A204.1 (cell line): ENCODE measurements around the gene RRP1B.
"Not testable (repeated sequence)": the region's sequence is repeated elsewhere in the genome, so short reads cannot be mapped to it uniquely, and the experiment has no call there.

Experiments used
- FAIRE-seq: peaks from 2 replicates; lab custom pipeline; 2012; peaks lifted over from hg19 to GRCh38; lab: Jason Lieb, UNC

RRP1B gene

DNA sequence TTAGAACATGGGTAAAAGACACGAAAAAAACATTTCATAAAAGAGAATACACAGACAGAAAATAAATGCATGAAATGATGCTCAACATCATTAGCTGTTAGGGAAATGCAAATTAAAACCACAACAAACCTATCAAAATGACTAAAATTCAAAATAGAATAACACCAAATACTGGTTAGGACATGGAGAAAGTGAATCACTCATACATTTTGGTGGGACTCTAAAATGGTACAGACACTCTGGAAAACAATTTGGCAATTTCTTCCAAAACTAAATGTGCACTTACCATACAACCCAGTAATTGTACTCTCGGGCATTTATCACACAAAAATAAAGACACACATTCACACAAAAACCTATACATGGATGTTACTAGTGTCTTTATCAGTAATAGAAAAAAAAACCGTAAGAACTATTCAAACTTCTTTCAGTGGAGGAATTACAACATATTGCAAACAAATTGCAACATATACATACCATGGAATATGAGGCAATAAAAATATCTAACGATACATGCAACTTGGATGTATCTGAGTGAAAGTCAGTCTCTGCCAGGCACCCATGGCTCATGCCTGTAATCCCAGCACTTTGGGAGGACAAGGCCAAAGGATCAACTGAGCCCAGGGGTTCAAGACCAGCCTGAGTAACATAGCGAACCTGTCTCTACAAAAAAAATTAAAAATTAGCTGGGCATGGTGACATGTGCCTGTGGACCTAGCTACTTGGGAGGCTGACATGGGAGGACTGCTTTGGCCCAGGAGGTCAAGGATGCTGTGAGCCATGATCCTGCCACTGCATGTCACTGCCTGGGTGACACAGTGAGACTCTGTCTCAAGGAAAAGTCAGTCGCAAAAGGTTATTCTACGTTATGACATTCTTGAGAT, 19.6 kb upstream of the RRP1B start:
- FAIRE-seq, result no peak

DNA sequence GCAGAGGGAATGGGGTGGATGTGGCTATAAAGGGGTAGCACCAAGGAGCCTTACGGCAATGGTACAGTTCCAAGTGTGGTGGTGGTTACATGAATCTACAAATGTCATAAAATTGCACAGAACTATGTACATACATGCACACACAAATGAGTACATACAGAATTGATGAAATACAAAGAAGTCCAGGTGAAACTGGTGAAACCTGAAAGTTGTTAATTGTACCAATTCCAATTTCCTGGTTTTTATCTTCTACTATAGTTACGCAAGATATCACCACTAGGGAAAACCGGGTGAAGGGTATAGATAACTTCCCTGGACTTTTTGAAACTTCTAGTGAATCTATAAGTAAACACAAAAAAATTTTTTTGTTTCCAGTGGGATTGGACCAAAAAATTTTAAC, 19.0 kb upstream of the RRP1B start:
- no peak for FAIRE-seq

DNA sequence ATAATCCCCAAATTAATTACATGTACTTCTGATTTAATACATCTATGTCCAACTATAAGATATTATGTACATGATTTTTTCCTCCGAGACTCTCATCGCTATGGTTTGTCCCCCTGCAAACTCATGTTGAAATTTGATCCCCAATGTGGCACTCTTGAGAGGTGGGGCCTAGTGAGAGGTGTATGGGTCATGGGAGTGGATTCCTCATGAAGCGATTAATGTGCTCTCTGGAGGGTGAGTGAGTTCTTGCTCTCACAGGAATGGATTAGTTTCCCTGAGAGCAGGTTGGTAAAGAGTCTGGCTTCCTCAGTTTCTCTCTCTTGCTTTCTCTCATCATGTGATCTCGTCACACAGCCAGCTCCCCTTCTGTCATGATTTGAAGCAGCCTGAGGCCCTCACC, 16.2 kb upstream of the RRP1B start:
- FAIRE-seq, result no peak

DNA sequence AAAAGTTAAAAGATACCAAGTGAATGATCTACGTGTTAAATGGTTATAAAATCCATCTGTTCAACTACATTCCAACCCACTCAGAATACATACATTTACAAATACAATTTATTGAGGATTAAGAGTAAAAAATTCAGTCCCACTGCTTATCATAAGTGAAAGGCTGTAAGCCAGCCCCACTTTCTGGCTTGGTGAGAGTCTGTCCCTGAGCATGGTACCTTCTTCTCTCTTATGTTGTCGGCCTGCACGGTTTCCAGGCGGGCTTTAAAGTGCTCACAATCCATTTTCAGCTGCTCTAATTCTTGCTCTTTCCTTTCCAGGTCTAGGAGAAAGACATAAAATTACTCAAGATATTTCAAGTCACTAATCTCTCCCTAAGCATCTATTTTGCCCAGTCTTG, 15.3 kb upstream of the RRP1B start:
- no peak for FAIRE-seq

DNA sequence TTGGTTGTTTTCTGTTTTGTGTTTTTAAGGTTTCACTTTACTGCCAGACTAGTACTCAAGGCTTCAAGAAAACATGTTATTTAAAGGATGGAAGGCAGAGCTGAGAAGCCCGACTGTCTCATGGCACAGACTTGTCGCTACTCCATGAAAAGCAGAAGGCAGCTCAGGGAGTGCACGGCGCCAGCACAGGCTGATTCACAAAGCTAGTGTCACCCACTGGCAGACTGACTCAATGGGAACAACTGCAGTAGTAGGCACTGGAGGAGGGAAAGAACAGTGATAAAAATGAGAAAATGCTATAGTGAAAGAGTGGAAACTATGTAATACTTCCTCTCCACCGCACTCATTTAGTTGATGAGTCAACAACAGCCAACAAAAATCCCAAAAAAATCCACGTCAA, 14.8 kb upstream of the RRP1B start:
- FAIRE-seq, result no peak

DNA sequence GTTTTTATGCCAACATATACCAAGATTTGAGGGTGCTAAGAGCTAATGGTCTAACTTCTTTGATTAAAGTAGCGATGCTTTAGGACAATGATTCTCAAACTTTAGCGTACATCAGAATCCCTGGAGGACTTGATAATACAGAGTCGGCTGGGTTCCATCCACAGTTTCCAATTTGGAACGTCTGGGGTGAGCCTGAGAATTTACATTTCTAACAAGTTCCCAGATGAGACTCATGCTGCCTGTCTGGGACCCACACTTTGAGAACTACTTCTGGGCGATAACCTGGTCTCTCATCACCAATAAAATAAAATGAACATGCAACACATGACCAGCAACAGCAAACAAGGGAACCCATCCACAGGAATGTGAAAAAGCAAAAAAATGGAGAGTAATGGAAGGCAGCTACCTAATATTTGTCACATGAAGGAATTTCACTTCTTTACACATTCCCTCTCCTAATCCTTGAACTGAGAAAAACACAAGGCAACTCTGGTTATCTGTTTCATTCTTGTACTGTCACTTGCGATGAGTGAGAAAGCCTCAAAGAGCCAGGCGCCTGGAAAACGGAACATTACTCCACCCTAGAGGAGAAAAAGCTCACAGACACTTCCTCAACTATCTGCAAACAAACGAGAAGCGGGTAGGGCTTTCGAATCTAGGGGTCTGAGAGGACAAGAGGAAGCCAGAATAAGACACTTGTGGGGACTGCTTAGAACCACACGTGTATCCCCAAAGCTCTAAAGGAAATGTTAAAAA, 14.0 kb upstream of the RRP1B start:
- no peak for FAIRE-seq

DNA sequence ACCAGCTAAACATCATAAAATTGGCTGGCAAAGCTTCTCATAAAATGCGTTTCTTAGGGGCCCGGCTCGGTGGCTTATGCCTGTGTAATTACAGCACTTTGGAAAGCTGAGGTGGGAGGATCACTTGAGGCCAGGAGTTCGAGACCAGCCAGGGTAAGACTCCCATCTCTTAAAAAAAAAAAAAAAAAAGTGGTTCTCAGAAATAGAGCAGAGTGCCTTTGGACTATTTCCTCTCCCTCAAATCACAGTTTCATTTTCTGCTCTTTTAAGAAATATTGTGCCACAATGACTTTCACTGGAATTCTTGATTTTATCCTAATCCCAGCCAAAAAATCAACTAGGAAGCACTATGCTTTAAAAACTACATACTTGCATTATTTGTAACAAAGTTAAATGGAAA, 13.4 kb upstream of the RRP1B start:
- no peak for FAIRE-seq

DNA sequence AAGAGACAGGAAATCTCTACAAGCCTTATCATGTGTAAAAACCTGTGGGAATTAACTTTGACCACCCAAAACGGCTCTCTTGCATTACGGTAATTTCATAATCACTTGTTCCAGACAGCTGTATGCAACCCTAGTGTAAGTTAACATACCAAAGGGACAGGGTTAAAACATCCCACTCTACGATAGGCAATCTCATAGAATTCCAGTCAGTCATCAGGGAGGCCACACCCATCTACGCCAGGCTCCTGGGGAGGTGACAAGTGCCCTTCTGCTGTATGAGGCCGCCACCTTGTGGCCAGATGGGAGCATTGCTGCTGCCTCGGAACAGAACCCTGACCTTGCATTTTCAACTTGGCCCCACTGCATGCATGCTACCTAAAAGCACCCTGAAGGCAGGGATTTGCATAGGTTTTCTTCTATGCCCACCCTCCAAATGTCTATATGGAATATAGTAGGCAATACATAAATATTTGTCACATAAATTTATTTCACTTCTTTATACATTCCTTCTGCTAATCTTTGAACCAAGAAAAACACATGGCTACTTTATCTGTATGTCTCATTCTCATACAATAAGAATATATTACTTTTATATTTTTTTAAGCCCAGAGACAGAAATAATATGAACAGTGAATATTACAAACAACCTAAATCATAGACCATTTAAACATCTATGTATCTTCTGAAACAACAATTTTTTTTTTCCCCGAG, 12.7 kb upstream of the RRP1B start:
- FAIRE-seq, result peak; percentile 70

DNA sequence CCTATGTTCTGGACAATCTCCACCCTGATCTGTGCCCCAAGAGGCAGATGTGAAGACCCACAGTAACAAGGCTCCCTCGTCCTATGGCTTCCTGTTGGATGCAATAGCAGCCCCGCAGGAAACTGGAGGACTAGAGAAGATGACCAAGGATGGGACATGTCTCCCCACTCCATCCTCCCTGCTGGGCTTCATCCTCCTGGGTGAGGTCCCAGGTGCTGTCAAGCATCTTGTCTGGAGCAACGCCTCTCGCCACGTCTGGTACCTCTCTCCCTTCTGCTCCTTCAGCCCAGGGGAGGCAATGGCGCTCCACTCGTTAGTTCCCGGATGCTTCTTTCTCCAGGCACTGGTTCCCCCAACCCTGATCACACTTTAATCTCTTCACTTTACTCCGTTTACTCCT, 11.2 kb upstream of the RRP1B start:
- no peak for FAIRE-seq

DNA sequence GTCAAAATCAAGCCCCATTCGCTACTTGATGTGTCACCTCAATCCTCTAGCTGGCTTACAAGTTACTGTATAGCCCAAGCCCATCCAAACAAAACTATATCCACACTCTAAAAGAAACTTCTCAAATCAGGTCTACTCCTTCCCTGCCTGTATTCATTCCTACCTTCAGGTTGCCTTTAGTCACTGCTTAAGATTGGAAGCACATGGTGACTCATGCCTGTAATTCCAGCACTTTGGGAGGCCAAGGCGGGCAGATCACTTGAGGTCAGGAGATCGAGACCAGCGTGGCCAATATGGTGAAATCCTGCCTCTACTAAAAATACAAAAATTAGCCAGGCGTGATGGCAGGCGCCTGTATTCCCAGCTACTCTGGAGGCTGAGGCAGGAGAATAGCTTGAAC, 7.4 kb upstream of the RRP1B start:
- not testable (repeated sequence) for FAIRE-seq

DNA sequence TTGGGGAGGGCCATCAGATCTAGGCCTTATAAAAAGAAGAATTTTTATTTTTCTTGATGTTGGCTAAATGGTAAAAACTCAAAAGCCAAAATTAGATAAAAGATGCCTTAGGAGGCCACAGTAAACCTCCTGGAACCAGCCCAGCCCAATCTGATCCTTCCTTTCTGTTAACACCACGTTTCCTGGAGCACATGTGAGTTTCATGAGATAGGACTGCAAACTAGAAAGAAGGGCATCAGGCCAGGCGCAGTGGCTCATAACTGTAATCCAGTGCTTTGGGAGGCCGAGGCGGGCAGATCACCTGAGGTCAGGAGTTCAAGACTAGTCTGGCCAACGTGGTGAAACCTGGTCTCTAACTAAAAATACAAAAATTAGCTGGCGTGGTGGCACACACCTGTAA, 6.7 kb upstream of the RRP1B start:
- no peak for FAIRE-seq

DNA sequence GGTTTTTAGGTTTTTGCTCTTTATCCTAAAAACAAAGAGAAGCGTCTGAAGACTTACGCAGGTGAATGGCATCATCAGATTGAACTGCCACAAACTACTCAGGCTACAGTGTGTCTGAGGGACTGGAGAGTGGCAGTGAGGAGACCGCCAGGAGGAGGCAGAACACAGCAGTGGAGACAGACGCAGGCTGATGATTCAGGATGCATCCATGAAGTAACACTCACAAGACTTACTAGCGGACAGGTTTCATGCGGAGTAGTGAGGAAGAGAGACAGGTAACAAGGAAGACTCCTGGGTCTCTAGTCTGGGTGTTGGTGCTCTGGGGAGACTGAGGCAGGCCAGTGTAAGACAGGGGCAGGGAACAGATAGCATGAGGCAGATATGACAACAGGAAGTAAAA, 5.7 kb upstream of the RRP1B start:
- FAIRE-seq, result no peak

DNA sequence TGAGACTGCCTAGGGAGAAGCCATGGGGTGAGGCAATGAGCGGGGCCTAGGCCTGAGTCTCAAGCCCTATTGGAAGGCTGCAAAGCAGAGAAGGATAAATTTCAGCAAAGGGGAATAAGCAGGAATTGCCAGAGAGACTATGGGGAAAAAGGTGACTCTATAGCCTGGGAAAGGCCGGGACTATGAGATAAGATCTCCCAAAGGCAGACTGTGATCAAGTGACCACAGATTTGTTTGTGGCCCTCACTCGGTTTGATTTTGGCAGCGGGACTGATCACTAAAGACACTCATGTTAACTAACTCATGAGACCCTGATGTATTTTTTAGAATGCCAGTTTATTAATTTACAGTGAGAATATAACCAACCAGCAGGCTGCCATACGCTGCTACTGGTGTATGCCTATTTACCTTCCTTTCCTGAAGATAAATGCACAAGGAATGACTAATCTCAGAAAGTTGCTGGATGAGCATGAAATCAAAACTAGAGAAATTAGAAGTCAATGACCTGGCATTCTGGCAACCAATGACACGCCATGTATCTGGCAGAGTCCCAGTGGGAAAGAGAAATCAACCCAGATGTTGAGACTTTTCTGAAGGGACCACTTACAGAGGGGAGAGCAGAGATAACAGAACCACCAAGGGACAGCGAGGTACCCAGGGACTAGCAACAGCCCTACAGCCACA, 4.4 kb upstream of the RRP1B start:
- no peak for FAIRE-seq

DNA sequence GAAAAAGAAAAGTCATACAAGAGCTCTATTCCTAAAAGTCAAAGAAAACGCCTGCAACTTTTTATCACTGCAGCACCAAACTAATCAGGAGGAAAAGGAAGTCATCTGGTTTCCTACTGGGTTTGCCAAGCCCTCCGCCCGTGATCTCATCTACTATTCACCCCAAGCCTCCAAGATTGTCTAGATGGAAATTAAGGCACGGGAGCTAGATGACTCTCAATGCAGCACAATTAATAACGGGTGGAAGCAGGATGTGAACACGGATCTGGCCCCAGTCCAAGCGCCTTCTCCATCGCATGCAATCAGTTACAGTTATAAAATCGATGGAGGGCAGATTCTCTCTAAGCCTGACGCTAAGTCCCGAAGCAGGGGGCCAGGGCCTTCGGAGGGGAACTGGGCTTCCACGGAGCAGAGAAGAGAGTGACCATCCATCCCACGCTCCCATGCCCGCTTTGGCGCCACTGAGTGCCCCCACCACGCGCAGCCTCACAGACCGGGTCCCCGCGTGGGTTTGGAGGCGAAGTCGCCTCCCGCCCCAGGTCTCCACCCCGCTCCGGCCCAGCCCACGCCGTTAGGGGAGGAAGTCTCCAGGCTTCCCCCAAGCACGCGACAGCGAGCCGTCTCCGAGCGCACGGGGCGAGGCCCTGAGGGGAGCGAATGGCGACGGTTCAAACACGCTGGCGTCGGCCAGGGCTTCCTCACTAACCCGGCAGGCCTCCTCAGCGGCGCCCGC, 1.8 kb upstream of the RRP1B start:
- FAIRE-seq, result no peak

DNA sequence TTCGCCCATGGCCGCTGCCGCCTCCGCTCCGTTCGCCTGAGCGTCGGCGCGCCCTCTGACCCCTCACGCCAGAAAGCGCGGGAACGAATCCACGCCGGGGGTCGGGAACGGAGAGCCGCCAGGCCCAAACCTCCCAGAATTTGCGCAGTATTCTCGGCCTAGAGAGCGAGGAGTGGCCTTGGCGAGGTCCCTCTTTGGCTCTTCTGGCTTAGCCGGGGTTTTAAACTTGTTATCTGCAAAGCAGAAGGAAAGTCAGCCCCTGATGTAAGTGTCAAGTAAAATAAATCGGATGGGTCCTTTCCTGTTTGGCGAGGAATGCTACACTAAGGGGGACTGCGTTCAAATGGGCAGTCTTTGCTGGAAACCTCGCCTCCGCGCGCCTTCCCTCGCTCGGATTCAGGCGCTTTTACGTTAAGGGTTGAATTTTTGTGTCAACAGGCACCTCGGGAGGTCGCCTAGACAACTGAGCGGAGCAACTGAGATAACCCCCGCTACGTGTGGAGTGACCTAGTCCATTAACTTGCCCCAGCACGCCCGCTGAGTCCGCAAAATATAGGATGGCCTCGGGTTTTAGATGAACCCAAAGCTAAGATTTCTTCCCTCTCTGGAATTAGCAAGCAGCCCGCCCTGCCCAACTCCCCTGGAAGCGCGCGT, 1.1 kb upstream of the RRP1B start:
- FAIRE-seq, result no peak

DNA sequence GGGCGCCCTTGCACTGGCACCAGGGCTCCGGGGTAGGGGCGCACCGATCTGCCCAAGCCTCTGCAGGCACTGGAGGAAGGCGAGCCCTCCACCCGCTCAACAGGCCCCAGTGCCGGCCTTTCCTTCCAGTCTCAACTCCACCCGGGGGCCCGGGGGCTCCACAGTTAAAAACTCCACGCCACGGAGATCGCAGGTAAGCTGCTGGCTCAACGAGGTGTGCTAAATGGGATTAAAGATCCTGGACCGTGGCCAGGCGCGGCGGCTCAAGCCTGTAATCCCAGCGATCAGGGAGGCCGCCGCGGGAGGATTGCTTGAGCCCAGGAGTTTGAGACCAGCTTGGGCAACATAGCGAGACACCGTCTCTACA, 608 bp upstream of the RRP1B start:
- no peak for FAIRE-seq

DNA sequence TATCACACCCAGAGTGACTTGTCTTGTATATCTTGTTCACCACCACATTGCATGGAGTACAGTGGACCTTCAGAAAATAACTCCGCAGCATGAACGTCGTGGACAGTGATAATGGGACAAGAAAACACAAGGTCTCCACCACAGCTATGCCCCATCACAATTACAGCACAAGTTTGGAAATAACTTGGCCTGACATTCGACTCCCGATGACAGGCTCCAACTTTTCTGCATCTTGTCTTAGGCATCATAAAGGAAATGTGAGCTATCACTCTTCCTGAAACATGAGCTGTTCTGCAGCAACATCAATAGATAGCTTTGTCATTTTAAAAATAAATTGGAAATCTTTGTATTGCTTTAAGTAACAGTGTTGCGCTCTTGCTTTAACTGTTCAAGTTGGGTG, 2.9 kb downstream of the RRP1B start:
- no peak for FAIRE-seq

DNA sequence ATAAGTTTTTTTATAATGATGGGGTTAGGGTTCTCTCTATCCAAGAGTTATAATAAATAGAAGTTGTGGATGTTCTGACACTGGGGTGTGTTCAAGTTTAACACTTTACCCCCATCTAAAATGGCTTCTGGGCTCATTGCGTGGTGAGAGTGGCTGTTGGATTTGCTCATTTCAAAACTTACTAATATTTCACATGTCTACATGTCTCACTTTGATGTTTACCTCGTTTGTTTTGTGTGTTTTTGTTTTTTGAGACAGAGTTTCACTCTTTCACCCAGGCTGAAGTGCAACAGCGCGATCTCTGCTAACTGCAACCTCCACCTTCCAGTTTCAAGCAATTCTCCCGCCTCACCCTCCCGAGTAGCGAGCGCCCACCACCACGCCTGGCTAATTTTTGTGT, 3.7 kb downstream of the RRP1B start:
- FAIRE-seq, result no peak

DNA sequence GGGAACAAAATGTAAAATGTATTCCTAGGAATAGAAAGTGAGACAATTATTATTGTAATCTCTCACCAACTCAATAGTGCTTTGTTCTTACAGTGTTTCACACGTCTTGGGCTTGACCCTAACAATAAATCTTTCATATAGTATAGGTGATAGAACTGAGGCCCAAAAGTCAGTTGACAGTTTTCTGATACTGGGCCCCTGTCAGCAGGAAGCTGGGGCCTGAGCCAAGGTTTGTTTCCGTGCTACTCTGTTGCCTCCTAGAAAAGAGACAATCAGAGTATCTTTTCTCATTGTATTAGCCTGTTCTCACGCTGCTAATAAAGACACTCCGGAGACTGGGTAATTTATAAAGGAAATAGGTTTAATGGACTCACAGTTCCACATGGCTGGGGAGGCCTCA, 5.0 kb downstream of the RRP1B start:
- FAIRE-seq, result no peak

DNA sequence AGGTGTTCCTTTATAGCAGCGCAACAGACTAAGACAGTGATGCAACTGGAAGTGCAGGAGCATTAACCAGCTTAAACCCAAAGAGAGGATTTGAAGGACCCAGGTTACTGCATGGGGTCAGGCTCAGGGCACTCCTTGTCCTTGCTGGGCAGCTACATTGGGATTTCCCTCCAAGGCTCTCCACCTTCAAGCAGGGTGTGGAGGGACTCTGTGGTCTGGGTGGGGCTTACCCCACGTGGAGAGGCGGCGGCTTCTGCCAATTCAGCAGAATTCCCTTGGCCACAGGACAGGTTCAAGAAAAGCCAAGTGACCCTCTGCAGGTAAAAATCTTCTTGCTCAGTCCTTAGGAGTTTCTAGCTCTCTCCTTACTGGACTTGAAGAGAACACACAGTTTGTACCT, 6.5 kb downstream of the RRP1B start:
- no peak for FAIRE-seq

DNA sequence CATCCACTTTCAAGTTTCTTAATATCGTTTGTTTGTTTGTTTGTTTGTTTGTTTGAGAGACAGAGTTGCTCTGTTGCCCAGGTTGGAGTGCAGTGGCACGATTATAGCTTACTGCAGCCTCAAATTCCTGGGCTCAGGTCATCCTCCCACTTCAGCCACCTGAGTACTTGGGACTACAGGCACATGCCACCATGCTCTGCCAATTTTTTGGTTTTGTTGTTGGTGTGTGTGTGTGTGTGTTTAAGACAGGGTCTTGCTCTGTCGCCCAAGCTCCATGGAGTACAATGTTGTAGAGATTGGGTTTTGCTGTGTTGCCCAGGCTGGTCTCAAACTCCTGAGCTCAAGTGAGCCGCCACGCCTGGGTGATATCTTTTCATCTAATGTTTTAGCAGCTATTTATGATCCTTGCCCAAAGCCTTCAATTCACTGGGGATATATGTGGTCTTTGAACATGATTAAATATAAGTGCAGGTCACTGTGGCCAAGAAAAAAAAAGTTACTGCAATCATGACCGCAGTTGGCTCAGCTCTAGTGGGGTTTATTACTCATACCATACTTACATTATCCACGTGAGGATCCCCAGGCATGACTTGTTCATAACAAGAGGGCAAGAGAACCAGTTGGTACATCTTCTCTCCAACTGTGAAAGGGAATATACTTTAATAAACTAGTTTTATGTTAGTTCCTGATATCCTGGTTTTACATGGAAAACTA, 8.0 kb downstream of the RRP1B start:
- FAIRE-seq, result no peak
